Muscle layer of duodenum (tissue), 2 donors: ENCODE results near the gene TUBGCP2.

ENCODE experiments used
- H3K27ac ChIP-seq: one replicate; pipeline ENCODE4 v1.7.0; 2013; ENCODE audit warnings: mild to moderate bottlenecking, low read length
- H3K27me3 ChIP-seq: one replicate; pipeline ENCODE4 v1.7.0; 2013; ENCODE audit warnings: low read depth, mild to moderate bottlenecking, control low read depth, low read length
- H3K36me3 ChIP-seq, 2 donors: one replicate each; pipeline ENCODE4 v1.7.0; 2013; ENCODE audit warnings: low read length in 2 of 2, control low read depth in 1 of 2, mild to moderate bottlenecking in 1 of 2; ENCODE audit not compliant: insufficient read depth in 2 of 2, control insufficient read depth in 1 of 2
- H3K4me1 ChIP-seq, 2 donors: one replicate each; pipeline ENCODE4 v1.7.0; 2013; ENCODE audit warnings: low read length in 2 of 2, mild to moderate bottlenecking in 2 of 2, control low read depth in 1 of 2, moderate library complexity in 1 of 2; ENCODE audit not compliant: insufficient read depth in 2 of 2, control insufficient read depth in 1 of 2
- H3K4me3 ChIP-seq, 2 donors: one replicate each; pipeline ENCODE4 v1.7.0; 2013; ENCODE audit warnings: low read length in 2 of 2, low read depth in 1 of 2, mild to moderate bottlenecking in 1 of 2
- H3K9me3 ChIP-seq, 2 donors: one replicate each; pipeline ENCODE4 v1.7.0; 2013; ENCODE audit warnings: low read length in 2 of 2, control low read depth in 1 of 2, mild to moderate bottlenecking in 1 of 2; ENCODE audit not compliant: control insufficient read depth in 1 of 2
- donor health status: healthy.

TUBGCP2 gene

DNA sequence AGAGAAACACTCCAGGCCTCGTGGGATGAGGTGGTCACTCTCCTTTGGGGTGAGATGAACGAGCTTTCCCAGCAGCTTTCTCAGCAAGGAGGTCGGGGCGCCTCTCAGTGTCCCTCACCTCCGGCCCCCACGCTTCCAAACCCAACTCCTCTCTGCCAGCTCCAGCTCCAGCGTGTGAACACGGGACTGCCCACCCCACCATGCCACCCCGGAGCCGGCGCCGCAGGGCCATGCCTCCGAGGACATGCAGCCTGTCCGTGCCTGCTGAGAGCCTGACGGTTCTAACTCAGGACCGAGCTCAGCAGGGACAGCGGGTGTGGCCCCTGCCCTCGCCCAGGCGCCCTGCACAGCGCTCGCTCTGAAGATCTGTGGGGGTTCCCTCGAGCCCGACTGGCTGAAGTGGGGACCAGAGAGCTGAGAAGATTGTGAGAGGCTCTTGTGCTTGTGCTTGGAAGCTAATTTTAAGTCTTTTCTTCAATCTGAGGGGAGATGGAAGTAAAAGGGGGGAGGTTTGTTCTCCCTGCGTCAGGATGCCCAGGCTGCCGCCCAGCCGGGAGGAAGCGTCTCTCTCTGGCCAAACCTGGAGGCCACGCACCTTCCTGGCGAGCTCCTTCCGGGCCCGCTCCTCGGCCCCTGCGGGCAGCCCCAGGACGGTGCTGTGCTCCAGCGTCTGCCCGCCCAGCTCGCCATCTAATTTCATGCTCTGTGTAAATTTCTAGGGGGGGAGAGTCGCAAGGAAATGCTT is 26.9 kb downstream of the TUBGCP2 start:
- Histone ChIP-seq H3K27ac (no peak overlapping the region), H3K27me3 (no peaks in the 10 kb centered on the region), H3K36me3 (peaks cover 34 to 83% of the 10 kb centered on the region in 2 donors), H3K9me3 (no peaks in the 10 kb centered on the region), H3K4me1 (peaks cover 0 to 9% of the 10 kb centered on the region in 2 donors), H3K4me3 (no peak overlapping the region)

DNA sequence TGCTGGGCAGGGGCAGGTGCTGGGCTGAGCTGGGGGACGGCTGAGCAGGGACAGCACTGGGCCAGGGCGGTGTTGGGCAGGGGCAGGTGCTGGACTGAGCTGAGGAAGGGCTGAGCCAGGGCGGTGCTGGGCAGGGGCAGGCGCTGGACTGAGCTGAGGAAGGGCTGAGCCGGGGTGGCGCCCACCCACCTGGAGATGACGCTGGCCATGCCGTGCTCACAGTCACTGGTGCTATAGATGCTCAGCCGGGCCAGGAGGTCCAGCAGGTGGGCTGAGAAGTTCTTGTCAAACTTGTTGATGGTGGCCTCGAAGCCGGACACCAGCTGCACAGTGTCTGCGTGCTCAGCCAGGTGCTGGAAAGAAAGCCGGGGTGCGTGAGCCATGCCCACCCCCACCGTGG is 27.6 kb downstream of the TUBGCP2 start:
- Histone ChIP-seq H3K4me3 (no peak overlapping the region), H3K9me3 (no peaks in the 10 kb centered on the region), H3K4me1 (peaks cover 0 to 15% of the 10 kb centered on the region in 2 donors), H3K27ac (no peak overlapping the region), H3K36me3 (peaks cover 29 to 76% of the 10 kb centered on the region in 2 donors), H3K27me3 (no peaks in the 10 kb centered on the region)

DNA sequence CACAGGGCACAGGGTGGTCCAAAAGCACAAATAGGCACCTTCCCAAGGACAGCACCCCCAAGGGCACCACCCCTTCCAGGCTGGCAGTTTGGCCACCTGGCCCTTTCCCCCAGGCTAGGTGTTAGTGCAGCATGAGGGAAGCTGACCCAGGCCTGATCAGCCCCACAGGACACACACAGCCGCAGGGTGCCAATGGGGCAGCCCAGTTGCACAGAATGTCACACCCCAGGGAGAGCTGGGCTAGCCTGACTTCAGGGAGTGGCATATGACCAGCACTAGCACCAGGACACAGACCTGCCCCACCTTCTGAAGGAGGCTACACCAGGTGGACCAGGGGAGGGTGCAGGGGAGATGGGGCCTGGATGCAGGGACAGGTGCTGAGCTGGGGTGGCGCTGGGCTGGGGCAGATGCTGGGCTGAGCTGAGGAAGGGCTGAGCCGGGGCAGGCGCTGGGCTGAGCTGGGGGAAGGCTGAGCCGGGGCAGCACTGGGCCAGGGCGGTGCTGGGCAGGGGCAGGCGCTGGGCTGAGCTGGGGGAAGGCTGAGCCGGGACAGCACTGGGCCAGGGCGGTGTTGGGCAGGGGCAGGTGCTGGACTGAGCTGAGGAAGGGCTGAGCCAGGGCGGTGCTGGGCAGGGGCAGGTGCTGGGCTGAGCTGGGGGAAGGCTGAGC is 28.1 kb downstream of the TUBGCP2 start:
- no peaks in the 10 kb centered on the region for H3K9me3 ChIP-seq
- peaks cover 25 to 70% of the 10 kb centered on the region in 2 donors for H3K36me3 ChIP-seq
- peaks cover 0 to 15% of the 10 kb centered on the region in 2 donors for H3K4me1 ChIP-seq
- no peak overlapping the region for H3K27ac ChIP-seq
- H3K4me3 ChIP-seq, result no peak overlapping the region
- H3K27me3 ChIP-seq, result no peaks in the 10 kb centered on the region

DNA sequence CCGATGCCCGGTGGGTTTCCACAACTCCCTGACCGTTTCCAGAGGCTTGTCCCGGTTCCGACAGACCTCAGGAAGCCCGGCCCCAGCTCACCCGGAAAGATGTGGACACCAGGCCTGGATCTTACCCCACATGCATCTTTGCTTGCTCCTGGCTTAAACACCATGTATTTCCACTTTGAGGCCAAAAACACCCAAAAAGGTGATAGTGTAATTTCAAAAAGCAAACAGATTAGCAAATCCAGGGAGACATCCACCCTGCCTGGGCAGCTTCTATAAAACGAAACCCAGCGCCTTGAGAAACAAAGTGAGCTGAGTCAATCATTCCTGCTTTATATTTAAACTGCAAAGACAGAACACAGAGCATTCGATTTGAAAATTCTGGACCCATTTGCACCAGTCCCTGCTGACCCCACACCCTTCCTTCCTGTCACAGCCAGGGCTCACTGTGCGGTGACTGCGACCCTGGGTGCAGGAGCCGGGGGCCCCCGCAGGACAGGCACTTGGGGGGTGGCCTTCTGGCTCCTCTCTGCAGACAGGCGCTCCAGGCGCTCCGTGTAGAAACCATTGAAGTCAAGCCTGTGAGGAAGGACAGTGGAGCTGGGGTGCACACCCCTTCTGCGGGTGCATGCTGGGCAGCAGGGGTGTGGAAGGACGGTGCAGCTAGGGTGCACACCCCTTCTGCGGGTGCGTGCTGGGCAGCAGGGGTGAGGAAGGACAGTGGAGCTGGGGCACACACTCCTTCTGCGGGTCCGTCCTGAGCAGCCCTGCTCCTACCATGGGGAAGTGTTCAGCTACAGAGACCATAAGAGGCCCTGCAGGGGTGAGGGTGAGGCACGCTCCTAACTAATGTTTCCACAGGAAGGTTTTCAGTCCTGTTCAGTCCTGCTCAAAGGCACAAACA is 29.1 kb downstream of the TUBGCP2 start:
- Histone ChIP-seq H3K9me3 (no peaks in the 10 kb centered on the region), H3K4me1 (peaks cover 0 to 15% of the 10 kb centered on the region in 2 donors), H3K27me3 (no peaks in the 10 kb centered on the region), H3K4me3 (no peak overlapping the region), H3K27ac (no peak overlapping the region), H3K36me3 (peaks cover 21 to 61% of the 10 kb centered on the region in 2 donors)

DNA sequence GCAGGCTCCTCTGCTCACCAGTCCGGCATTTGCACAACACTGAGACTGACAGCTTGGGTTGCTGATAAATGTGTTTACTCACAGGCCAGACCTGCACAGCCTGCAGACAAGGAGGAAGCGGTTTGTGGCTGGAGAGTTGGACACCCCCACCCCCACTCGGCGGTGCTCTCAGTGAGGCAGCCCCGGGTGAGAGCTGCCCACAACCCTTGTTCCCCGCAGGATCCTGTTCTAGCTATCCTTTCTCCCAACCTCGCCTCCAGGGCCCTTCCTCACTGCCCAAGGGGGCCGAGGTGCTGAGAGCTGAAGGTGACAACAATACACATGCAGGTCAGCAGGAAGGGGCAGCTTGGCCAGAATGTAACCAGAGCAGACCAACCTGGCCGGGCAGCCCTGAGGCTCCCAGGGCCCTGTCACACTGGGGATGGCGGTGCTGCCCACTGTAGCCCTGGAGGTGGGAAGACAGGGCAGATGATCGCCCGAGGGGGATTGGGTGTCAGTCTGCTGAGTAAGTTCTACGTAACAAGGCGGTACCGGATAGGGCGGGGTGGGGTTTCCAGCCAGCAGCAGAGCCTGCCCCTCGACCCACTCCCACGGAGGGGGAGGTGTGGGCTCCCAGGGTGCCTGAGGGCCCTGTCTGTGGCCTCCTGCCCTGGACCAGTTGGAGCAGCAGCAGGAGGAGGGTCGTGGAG is 30.0 kb downstream of the TUBGCP2 start:
- no peak overlapping the region for H3K27ac ChIP-seq
- H3K4me3 ChIP-seq, result no peak overlapping the region

DNA sequence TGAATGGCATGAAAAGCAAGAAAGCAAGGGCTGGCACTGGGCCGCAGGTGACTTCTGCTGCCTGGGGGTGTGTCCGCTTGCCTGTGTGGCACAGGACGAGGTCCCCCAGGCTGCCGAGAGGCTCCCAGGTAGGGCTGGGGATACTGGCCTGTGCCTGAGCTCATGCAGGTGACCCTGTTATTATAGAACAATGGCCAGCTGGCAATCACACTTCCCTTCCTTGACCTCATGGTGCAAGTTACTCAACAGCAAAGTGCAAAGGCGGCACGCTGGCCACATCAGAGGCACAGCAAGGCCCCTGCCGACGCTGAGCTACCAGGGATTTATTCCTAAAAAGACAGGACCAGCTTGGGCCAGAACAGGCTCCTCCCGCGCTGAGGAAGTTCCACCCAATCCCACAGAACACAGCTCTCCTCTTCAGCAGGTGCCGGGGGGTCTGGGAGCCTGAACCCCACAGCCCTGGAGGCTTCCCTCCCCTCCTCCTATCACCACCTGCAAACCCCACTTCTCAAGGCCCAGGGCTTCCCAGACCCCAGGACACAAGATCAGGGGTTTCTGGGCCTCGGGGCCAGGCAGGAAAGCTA is 30.6 kb downstream of the TUBGCP2 start:
- H3K27me3 ChIP-seq, result no peaks in the 10 kb centered on the region
- H3K9me3 ChIP-seq, result no peaks in the 10 kb centered on the region
- peak overlapping the region in 1 of 2 donors; percentile 10 for H3K4me3 ChIP-seq
- peaks cover 8 to 46% of the 10 kb centered on the region in 2 donors for H3K36me3 ChIP-seq
- H3K27ac ChIP-seq, result no peak overlapping the region
- H3K4me1 ChIP-seq, result peaks cover 0 to 15% of the 10 kb centered on the region in 2 donors

More for the DNA sequence above, 30.0 kb downstream of the TUBGCP2 start:
- Histone ChIP-seq H3K9me3 (no peaks in the 10 kb centered on the region), H3K4me1 (peaks cover 0 to 15% of the 10 kb centered on the region in 2 donors), H3K27me3 (no peaks in the 10 kb centered on the region), H3K36me3 (peaks cover 14 to 52% of the 10 kb centered on the region in 2 donors)

DNA sequence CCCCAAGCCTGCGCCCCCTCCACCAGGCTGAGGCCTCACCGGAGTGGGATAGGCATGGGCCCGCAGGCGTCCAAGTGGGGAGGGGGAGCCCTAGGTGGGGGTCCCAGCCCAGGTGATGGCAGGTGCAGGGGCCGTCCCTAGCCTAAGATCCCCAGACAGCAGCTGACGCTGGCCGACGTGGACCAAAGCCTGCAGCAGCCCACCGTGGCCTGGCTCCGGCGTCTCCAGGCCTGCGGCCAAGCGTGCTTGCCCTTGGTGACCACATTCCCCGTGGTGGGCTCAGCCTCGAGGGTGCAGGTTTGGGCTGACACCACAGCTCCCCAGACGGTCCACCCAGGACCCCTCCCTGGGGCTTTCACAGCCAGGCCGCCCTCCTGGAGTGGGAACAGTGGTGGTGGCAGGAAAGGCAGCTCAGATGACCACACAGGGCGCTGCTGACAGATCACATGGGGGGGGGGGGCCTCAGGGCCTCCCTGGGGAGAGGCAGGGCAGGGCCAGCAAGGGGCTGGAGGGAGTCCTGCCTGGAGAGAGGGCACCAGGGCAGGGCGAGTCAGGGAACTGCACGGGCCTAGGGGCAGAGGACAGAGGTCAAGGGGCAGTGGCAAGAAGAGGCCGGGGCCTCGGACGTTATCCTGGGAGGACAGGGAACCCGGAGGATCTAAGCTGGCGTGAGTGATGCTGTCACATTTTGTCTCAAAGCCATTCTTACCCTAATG is 31.2 kb downstream of the TUBGCP2 start:
- no peak overlapping the region for H3K27ac ChIP-seq

DNA sequence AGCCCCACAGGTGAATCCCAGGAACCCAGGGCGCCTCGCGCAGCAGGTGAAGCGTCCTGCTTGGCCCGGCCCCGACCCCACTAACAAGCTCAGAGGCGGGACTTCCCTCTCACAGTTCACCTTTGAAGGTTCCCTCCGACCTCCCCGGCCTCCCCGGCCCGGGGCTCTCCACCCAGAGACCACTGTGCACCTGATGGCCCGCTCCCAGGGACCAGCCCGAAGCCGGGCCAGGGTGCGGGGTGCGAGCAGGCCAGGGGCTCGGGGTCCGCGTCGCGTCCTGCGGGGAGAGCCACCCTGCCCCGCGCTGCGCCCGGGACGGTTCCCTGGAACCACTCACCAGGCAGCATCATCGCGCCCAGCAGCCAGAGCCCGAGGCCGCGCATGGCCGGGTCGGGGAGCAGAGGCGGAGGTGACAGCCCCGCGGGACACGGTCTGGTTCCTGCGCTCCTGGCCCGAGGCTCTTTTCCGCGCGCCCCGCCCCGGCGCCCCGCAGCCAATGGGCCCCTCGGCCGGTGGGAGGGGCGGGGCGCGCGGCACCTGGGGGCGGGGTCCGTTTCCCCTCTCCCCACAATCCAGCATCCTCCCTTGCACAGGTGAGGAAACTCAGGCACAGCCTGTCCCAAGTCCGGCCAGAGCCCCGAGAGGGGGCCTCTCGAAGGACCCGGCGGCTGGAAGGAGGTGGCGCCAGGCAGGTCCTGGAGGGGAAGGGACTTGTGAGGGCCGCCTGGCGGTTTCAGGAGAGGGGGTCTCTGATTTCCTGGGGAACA is 32.1 kb downstream of the TUBGCP2 start, which contains the start of gene ADAM8:
ADAM8 (minus strand) TSS at position 434 of the 767 bp plus-strand sequence; CDS start at position 383, 51 bp downstream.
- H3K27ac ChIP-seq, result no peak within 1 kb of the TSS
- H3K36me3 ChIP-seq, result peaks cover 0 to 39% of the 10 kb centered on the region in 2 donors
- peak within 1 kb of the TSS; percentile 37 to 41 for H3K4me3 ChIP-seq

More for the DNA sequence above, 31.2 kb downstream of the TUBGCP2 start:
- H3K36me3 ChIP-seq, result peaks cover 2 to 46% of the 10 kb centered on the region in 2 donors
- H3K4me3 ChIP-seq, result peak overlapping the region in 1 of 2 donors; percentile 41
- H3K27me3 ChIP-seq, result no peaks in the 10 kb centered on the region
- H3K4me1 ChIP-seq, result peaks cover 0 to 15% of the 10 kb centered on the region in 2 donors
- H3K9me3 ChIP-seq, result no peaks in the 10 kb centered on the region

DNA sequence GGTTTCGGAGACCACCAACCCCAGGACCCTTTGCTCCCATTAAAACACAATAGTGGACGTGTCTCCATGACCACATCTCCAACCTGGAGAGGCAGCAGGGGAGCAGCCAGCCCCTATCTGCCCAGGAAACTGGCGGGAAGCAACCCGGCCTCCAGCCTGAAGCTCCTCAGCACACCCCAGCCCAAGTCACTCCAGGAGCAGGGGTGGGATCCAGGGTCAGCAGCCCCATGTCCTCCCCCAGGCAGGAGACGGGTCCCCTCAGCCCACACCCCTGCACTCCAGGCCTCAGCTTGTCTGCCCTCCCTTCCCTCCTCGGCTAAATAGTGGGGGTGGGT is 32.6 kb downstream of the TUBGCP2 start:
- no peaks in the 10 kb centered on the region for H3K9me3 ChIP-seq
- H3K27ac ChIP-seq, result no peak overlapping the region
- peaks cover 0 to 15% of the 10 kb centered on the region in 2 donors for H3K4me1 ChIP-seq
- H3K4me3 ChIP-seq, result peak overlapping the region; percentile 37 to 41
- H3K36me3 ChIP-seq, result peaks cover 0 to 36% of the 10 kb centered on the region in 2 donors
- H3K27me3 ChIP-seq, result no peaks in the 10 kb centered on the region

More for the DNA sequence above, 32.1 kb downstream of the TUBGCP2 start, which contains the start of gene ADAM8:
- Histone ChIP-seq H3K9me3 (no peaks in the 10 kb centered on the region), H3K4me1 (peaks cover 0 to 15% of the 10 kb centered on the region in 2 donors), H3K27me3 (no peaks in the 10 kb centered on the region)
